Raji (cell line): ENCODE results near the gene NLRP6.
A peak's percentile ranks its signal among the peaks of the same experiment; 100 is the strongest.

ENCODE experiments used
- POLR2A ChIP-seq: IDR thresholded peaks from 2 replicates; pipeline ENCODE4 v1.6.1; 2011; ENCODE audit warnings: low read depth, low read length, control low read depth; ENCODE audit not compliant: insufficient read depth

The NLRP6 gene

DNA sequence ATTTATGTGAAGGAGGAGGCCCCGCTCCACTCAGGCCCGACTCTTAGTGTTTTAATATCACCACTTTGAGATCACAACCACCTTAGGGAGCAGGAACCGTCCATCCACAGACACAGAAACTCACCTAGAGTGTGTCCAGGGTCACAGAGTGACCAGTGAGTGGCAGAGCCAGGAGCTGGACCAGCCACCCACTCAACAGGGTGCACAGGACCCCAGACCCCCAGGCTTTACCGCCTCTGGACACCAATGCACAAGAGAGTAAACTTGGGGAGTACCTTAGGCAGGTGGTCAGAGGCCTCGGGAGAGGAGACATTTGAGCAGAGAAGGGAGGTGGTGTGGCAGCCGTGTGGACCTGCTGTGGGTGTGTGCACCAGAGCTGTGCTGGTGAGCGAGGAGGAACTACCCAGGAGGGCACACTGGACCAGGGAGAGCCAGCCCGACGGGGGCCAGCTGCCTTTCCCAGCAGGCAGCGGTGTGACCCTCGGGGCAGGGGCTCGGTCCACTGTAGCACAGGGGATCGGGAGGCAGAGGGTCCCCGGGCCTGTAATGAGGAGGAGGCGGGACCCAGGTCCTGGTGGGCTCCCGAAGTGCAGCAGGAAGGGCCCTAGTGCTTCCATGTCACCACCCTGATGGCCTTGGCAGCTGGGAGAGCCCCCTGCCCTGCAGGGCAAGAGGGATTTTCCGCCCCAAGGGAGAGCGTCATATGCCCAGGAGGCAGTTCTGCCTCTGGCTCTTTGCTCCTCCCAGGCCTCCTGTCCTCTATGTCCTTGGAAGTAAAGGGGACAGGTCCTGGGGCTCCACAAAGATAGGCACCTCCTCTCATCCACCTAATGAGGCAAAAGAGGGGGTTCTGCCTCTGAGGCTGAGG lies 7.5 kb upstream of the NLRP6 start:
- 0 out of 2 replicates have a peak, but pooled peaks have one; percentile 29 for TF ChIP-seq POLR2A

DNA sequence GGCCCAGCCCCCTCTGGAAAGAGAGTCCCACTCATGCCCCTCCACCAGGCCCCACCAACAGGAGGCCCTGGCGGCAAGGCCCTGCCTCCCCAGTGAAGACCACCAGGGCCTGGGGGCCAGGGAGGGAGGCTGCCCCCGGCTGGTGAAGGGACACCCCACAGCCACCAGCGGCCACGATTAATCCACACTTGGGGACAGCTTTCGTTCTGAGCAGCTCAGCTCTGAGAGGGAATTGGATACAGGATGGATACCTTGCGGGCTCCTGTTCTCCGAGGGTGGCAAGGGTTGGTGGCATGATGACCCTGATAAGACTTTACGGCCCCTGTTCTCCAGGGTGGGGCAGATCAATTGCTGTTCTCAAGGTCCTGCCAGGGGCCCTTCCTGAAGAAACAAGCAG lies 6.9 kb upstream of the NLRP6 start:
- TF ChIP-seq POLR2A: 0 out of 2 replicates have a peak, but pooled peaks have one; percentile 6

GRCh38 chr11:272195-272930 lies 5.8 kb upstream of the NLRP6 start:
- TF ChIP-seq POLR2A: 0 out of 2 replicates have a peak, but pooled peaks have one; percentile 29

DNA sequence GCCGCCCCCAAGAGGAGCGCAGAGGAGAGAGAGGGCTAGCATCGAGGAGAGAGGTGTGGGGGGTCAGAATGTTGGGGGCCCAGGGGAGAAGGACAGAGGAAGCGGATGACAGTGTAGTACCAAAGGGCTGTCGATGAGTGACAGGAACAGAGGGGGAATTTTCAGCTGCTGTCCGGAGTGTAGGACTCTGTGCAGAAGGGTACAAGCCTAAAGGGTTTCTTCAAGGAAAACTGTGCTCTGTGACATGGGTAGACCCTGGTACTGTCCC lies 5.3 kb upstream of the NLRP6 start:
- no peak for TF ChIP-seq POLR2A

DNA sequence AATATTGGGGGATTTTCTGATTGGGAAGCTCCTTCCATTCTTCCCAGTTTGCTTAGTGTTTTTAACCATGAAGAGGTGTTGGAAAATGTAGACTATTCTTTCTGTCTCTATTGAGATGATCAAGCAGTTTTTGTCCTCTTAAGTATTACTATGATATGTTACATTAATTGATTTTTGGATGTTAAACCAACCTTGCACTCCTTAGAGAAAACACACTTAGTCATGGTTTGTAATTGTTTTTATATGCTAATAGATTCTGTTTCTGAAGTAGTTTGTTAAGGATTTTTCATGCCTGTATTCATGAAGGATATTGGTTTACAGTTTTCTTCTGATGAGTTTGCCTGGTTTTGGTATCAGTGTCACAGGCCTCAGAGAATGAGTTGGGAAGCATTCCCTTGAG lies 2.0 kb upstream of the NLRP6 start:
- no peak for TF ChIP-seq POLR2A

DNA sequence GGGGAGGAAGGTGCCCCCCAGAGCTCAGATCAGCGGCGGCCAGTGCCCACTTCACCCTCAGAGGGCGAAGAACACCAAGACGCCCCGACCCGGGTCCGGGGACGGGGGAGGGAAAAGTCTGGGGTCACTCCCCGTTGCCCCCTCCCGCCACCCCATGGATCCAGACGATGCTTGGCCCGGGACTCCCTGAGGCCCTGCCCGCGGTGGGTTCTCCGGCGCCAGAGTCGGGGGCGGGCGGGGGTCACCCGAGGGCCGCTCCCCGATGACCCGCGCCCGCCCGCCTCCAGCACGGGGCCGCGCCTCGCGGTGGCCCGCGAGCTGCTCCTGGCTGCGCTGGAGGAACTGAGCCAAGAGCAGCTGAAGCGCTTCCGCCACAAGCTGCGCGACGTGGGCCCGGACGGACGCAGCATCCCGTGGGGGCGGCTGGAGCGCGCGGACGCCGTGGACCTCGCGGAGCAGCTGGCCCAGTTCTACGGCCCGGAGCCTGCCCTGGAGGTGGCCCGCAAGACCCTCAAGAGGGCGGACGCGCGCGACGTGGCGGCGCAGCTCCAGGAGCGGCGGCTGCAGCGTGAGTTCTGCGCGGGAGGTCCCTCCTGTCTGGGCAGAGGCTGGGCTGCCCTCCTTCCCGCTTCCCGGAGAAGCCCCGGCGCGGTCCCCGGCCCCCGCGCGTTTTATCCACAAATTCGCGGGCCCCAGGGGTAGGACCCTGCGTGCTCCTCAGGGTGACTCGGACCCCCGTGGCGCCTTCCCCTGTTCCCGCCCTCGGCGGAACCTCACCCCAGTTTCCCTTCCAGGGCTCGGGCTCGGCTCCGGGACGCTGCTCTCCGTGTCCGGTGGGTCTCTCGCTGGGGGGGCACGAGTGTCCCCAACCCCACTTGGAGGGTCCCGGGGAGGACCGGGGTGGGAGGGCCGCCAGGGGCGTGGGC lies 1.1 kb downstream of the NLRP6 start:
- no peak for TF ChIP-seq POLR2A

- no peak for TF ChIP-seq POLR2A
Observed at GRCh38 chr11:279966-280705, 1.9 kb downstream of the NLRP6 start.

DNA sequence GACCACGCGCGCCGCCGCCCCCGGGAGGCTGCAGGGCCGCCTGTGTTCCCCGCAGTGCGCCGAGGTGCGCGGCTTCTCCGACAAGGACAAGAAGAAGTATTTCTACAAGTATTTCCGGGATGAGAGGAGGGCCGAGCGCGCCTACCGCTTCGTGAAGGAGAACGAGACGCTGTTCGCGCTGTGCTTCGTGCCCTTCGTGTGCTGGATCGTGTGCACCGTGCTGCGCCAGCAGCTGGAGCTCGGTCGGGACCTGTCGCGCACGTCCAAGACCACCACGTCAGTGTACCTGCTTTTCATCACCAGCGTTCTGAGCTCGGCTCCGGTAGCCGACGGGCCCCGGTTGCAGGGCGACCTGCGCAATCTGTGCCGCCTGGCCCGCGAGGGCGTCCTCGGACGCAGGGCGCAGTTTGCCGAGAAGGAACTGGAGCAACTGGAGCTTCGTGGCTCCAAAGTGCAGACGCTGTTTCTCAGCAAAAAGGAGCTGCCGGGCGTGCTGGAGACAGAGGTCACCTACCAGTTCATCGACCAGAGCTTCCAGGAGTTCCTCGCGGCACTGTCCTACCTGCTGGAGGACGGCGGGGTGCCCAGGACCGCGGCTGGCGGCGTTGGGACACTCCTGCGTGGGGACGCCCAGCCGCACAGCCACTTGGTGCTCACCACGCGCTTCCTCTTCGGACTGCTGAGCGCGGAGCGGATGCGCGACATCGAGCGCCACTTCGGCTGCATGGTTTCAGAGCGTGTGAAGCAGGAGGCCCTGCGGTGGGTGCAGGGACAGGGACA lies 2.7 kb downstream of the NLRP6 start:
- no peak for TF ChIP-seq POLR2A

- TF ChIP-seq POLR2A: no peak
Observed at GRCh38 chr11:281486-282161, 3.4 kb downstream of the NLRP6 start.

DNA sequence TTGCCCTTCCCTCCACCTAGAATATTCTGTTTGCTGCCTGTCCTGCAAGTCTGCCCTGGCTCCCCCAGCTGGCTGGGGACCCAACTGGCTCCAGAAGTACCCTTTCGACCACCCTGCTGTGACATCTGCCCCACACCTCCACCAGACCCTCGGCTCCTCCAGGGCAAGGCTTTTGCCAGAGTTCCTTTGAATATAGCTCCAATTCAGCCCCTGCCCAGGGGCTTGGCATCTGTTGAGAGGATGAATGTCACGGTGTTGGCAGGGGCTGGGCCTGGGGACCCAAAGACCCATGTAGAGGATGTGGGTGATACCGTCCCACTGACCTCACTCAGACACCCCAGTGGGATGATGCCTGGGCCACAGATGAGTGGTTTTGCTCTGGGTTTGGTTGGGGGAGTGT lies 4.0 kb downstream of the NLRP6 start:
- no peak for TF ChIP-seq POLR2A

- no peak for TF ChIP-seq POLR2A
Observed at GRCh38 chr11:282630-283360, 4.6 kb downstream of the NLRP6 start.

GRCh38 chr11:283405-284104 lies 5.3 kb downstream of the NLRP6 start:
- TF ChIP-seq POLR2A: no peak
